HL-60 (cell line): ENCODE results near the gene OR2AK2.

Experiments
- DNase-seq, 2 experiments: peaks; one replicate each; pipeline ENCODE4 v3.0.0-alpha.2; 2010 to 2020; ENCODE audit warnings: low read depth in 1 of 2, low spot score in 1 of 2
- H3K27ac ChIP-seq: fragments of 250-450 bp; sonication (Bioruptor Pico); replicated peaks from 2 replicates; pipeline ENCODE4 v1.5.1; 2020; ENCODE audit warnings: mild to moderate bottlenecking, moderate library complexity
- H3K27me3 ChIP-seq: fragments of 250-450 bp; sonication (Bioruptor Pico); 2 replicates; pipeline ENCODE4 v1.5.1; 2021; ENCODE audit warnings: mild to moderate bottlenecking, moderate library complexity; ENCODE audit not compliant: insufficient read depth, poor library complexity, severe bottlenecking
- H3K4me3 ChIP-seq: replicated peaks from 2 replicates; pipeline ENCODE4 v1.5.1; 2011; ENCODE audit warnings: mild to moderate bottlenecking, control low read depth, low read length; ENCODE audit not compliant: insufficient read depth
- GABPA ChIP-seq: IDR thresholded peaks from 2 replicates; pipeline ENCODE4 v1.6.1; 2012; ENCODE audit warnings: low read depth
- POLR2AphosphoS5 ChIP-seq: IDR thresholded peaks from 2 replicates; pipeline ENCODE4 v1.6.1; 2012; ENCODE audit warnings: low read depth
- SPI1 ChIP-seq: IDR thresholded peaks from 2 replicates; pipeline ENCODE4 v1.6.1; 2012; ENCODE audit warnings: low read depth, mild to moderate bottlenecking, borderline replicate concordance
- long read RNA-seq: library from polyadenylated mRNA; unstranded; transcript quantifications from one replicate; pipeline ENCODE4 v2.0.0, GENCODE V29; 2020
- TF ChIP-seq, protein P1 (sequence below): IDR thresholded peaks from 2 replicates; pipeline ENCODE4 v1.6.1; 2012; ENCODE audit warnings: low read depth; ENCODE audit not compliant: insufficient replicate concordance
- TF ChIP-seq, protein P2 (sequence below): IDR thresholded peaks from one replicate; pipeline ENCODE4 v1.5.1; 2011; ENCODE audit warnings: low read length, control low read depth, inconsistent platforms; ENCODE audit not compliant: insufficient read depth

Gene OR2AK2, protein sequence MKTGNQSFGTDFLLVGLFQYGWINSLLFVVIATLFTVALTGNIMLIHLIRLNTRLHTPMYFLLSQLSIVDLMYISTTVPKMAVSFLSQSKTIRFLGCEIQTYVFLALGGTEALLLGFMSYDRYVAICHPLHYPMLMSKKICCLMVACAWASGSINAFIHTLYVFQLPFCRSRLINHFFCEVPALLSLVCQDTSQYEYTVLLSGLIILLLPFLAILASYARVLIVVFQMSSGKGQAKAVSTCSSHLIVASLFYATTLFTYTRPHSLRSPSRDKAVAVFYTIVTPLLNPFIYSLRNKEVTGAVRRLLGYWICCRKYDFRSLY
- long read RNA-seq, result 0 reads

DNA sequence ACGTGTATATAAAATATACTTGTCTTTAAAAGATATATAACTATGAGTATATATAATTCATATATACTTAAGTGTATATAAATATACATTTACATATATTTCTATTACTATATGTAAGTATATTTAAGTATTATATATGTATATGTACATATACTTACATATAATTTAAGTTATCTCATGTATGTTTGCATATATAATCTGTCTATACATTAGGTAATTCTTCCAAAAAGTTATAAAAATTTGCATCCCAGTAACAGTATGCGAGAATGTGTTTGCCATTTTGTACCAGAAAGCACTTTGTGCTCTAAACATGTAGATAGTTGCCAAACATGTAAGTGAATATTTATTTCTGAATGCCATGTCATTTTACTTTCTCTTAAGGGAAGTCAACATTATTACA, at the start of gene OR2AK2:
TSS of gene OR2AK2 (plus strand) at position 301 of the 400 bp plus-strand sequence. CDS start 144 bp downstream, outside the sequence.
- TF ChIP-seq SPI1 (no peak), POLR2AphosphoS5 (no peak), GABPA (no peak)
- TF ChIP-seq, protein P1, sequence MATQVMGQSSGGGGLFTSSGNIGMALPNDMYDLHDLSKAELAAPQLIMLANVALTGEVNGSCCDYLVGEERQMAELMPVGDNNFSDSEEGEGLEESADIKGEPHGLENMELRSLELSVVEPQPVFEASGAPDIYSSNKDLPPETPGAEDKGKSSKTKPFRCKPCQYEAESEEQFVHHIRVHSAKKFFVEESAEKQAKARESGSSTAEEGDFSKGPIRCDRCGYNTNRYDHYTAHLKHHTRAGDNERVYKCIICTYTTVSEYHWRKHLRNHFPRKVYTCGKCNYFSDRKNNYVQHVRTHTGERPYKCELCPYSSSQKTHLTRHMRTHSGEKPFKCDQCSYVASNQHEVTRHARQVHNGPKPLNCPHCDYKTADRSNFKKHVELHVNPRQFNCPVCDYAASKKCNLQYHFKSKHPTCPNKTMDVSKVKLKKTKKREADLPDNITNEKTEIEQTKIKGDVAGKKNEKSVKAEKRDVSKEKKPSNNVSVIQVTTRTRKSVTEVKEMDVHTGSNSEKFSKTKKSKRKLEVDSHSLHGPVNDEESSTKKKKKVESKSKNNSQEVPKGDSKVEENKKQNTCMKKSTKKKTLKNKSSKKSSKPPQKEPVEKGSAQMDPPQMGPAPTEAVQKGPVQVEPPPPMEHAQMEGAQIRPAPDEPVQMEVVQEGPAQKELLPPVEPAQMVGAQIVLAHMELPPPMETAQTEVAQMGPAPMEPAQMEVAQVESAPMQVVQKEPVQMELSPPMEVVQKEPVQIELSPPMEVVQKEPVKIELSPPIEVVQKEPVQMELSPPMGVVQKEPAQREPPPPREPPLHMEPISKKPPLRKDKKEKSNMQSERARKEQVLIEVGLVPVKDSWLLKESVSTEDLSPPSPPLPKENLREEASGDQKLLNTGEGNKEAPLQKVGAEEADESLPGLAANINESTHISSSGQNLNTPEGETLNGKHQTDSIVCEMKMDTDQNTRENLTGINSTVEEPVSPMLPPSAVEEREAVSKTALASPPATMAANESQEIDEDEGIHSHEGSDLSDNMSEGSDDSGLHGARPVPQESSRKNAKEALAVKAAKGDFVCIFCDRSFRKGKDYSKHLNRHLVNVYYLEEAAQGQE, result no peak
- TF ChIP-seq, protein P2, sequence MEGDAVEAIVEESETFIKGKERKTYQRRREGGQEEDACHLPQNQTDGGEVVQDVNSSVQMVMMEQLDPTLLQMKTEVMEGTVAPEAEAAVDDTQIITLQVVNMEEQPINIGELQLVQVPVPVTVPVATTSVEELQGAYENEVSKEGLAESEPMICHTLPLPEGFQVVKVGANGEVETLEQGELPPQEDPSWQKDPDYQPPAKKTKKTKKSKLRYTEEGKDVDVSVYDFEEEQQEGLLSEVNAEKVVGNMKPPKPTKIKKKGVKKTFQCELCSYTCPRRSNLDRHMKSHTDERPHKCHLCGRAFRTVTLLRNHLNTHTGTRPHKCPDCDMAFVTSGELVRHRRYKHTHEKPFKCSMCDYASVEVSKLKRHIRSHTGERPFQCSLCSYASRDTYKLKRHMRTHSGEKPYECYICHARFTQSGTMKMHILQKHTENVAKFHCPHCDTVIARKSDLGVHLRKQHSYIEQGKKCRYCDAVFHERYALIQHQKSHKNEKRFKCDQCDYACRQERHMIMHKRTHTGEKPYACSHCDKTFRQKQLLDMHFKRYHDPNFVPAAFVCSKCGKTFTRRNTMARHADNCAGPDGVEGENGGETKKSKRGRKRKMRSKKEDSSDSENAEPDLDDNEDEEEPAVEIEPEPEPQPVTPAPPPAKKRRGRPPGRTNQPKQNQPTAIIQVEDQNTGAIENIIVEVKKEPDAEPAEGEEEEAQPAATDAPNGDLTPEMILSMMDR, result no peak
- no peak for DNase-seq
- no peaks in the 10 kb centered on the region for H3K27me3 ChIP-seq
- no peak within 1 kb of the TSS for H3K27ac ChIP-seq
- H3K4me3 ChIP-seq, result no peak within 1 kb of the TSS

DNA sequence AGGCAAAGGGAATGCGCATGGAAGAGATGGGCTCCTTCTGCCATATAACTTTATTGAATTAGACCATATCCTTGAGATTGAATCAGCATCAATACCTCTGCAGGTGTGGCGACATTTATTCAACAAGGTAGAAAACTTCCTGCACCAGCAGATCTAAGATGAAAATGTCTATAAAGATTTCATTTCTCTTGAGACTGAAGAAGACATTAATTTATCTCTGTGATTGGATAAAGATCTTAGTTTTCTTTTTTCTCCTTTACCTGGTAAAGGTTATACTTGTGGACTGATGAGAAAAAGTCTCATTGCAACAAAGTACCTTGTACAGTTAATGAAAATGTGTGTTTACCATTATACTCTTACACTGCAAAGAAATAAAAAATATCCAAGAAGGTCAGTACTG, 45.1 kb upstream of the OR2AK2 start, which contains the start of gene OR2T8:
TSS of gene OR2T8 (plus strand) at position 301 of the 400 bp plus-strand sequence. CDS start 766 bp downstream, outside the sequence.
- TF ChIP-seq GABPA (no peak), SPI1 (no peak), POLR2AphosphoS5 (no peak)
- TF ChIP-seq, protein P1, result no peak
- TF ChIP-seq, protein P2, result no peak
- Histone ChIP-seq H3K27ac (no peak within 1 kb of the TSS), H3K27me3 (peaks cover 2% of the 10 kb centered on the region), H3K4me3 (no peak within 1 kb of the TSS)
- no peak for DNase-seq

DNA sequence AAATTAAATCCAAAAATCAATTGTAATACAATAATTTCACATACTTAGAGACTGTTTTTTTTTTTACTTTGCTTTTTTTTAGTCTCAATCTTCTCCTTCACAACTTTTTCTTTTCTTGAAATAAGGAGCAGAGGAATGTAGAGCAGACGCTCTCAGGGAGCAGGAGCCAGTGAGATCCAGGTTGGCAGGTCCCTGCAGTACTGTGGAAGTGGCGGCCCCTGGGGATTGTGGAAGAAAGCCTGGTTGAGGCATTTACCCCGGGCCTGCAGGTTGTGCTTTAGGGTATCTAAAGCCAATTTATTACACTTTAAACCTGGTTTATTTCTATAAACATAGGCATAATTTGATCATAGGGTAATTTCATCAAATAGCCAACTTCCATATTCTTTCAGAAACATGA, 41.1 kb upstream of the OR2AK2 start:
- Histone ChIP-seq H3K27me3 (peaks cover 2% of the 10 kb centered on the region), H3K4me3 (no peak overlapping the region), H3K27ac (no peak overlapping the region)
- TF ChIP-seq, protein P2, result no peak
- TF ChIP-seq, protein P1, result no peak
- no peak for DNase-seq
